ENCODE results near the gene CACNA1C.

DNA sequence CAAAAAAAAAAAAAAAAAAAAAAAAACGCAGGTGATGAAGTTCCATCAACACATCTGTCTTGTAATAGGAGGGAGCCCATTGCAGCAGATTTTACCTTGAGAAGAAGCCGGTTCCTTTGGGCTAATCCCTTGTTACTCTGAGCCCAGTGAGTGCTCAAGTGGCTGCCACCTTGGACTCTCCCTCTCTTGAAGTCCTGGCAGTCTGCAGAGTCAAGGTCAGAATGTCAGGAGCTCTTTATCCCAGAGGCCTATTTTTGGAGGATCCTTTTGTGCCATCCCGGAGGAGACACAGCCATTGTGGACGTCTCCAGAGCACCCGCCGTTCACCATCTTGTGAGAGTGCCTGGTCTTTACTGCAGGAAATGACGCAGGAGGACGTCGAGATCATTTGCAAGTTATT is 397.8 kb downstream of the CACNA1C start:
- TF ChIP-seq, protein P1, sequence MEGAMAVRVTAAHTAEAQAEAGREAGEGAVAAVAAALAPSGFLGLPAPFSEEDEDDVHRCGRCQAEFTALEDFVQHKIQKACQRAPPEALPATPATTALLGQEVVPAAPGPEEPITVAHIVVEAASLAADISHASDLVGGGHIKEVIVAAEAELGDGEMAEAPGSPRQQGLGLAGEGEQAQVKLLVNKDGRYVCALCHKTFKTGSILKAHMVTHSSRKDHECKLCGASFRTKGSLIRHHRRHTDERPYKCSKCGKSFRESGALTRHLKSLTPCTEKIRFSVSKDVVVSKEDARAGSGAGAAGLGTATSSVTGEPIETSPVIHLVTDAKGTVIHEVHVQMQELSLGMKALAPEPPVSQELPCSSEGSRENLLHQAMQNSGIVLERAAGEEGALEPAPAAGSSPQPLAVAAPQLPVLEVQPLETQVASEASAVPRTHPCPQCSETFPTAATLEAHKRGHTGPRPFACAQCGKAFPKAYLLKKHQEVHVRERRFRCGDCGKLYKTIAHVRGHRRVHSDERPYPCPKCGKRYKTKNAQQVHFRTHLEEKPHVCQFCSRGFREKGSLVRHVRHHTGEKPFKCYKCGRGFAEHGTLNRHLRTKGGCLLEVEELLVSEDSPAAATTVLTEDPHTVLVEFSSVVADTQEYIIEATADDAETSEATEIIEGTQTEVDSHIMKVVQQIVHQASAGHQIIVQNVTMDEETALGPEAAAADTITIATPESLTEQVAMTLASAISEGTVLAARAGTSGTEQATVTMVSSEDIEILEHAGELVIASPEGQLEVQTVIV (IDR thresholded peaks at IDR 0.05; ENCODE audit: borderline replicate concordance, partially characterized antibody) = no peak
- no peak for TF ChIP-seq CTCF (IDR thresholded peaks at IDR 0.05 in 2 of 3, conservative IDR thresholded peaks at IDR 0.05 in 1 of 3; ENCODE audit: control insufficient read depth in 2 of 3, extremely low read depth in 1 of 3, insufficient read depth in 1 of 3, low read depth in 3 of 3, low read length in 3 of 3)
- TF ChIP-seq HDAC6 (IDR thresholded peaks at IDR 0.05; ENCODE audit: unreplicated experiment) = no peak
- no peak for TF ChIP-seq PKNOX1 (IDR thresholded peaks at IDR 0.05)
- no peak for TF ChIP-seq EZH2 (IDR thresholded peaks at IDR 0.05; ENCODE audit: borderline replicate concordance, control insufficient read depth, low read depth, low read length)

Data from GM12878 (cell line).